TTC549 (cell line): ENCODE data around the gene PRLHR.
"Not testable (repeated sequence)": the region's sequence is repeated elsewhere in the genome, so short reads cannot be mapped to it uniquely, and the experiment has no call there.

Experiments used
- FAIRE-seq: peaks from 2 replicates; lab custom pipeline; 2012; peaks lifted over from hg19 to GRCh38; lab: Jason Lieb, UNC

PRLHR gene

DNA sequence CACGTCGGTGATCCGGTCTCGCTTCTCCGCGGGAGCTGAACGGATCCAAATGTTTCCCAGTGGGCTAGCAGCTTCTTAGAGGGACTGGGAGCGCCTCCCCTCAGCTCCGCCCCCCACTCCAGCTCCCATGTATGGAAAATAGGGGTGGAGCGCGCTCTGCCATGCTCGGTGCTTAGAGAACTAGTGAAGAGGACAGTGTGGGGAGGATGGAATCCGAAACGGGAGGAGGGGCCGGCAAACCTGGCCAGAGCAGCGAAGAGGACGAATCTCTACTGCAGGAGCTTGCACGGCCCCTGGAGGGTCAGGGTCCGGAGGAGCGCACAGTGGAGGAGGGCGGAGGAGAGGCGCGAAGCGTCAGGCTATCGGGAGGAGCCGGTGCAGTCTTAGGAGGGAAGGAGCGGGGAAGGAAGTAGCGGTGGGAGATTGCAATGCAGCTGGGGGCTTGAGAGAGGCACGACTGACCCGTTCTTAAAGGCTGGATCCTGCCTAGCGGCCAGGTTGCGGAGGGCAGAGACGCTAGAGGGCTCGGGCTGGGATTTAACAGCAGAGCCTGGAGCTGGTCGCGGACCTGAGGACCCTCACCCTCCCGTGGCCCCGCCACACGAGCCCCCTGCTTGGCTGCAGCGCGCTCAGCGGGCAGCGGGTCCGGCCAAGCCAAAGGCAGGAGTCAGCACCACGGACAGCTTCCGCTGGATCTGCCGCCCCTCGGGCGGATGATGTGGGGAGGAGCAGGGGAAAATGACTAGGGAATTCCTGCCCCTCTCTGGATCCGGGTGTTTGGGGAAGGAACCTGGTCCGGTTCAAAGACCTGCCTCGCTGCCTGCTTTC lies at the start of gene PRLHR:
PRLHR (minus strand) TSS at position 51 of the 828 bp plus-strand sequence. CDS start 404 bp downstream, outside the sequence.
- FAIRE-seq, result no peak

- FAIRE-seq, result no peak
Observed at GRCh38 chr10:118642228-118642627, 46.8 kb upstream of the PRLHR start.

GRCh38 chr10:118638680-118639079 lies 43.2 kb upstream of the PRLHR start:
- FAIRE-seq, result no peak

- no peak for FAIRE-seq
Observed at GRCh38 chr10:118635674-118636402, 40.4 kb upstream of the PRLHR start.

DNA sequence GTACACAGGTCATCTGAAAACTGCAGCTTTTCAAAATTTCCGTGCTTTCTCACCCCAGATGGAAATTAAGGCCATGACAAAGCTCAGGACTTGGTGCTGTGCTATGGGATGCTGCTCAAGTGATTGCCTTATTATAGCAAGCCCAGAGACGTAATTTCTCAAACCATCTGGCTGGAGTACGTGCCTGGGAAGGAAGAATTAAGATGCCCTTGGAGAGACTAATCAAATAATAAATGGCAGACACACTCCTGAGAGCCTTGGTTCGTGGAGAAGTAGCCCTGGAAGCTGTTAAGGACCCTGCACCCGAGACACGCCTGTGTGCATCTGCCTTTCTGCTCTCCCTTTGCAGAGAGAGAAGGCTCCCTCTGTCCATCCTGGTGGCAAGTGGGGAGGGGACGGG lies 38.3 kb upstream of the PRLHR start:
- no peak for FAIRE-seq

DNA sequence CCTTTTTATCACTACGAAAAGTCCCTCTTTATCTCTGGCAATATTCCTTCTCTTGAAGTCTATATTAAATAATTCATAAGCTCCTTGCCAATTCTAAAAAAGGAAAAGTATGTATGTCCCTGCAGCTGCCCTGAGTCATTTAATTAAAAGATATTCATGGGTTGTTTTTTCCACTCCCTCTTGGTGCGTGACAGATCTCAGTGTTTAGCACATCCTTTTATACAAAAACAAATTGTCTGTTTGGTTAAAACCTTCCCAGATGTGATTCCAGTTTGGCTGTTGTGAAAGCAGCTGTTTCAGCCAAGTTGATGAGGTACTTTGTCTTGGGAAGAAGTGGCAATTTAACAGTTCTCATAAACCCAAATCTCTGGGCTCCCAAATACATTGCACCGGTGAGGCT lies 33.8 kb upstream of the PRLHR start:
- FAIRE-seq, result no peak

- FAIRE-seq, result no peak
Observed at GRCh38 chr10:118628397-118628796, 32.9 kb upstream of the PRLHR start.

GRCh38 chr10:118626953-118627352 lies 31.5 kb upstream of the PRLHR start:
- FAIRE-seq, result no peak

DNA sequence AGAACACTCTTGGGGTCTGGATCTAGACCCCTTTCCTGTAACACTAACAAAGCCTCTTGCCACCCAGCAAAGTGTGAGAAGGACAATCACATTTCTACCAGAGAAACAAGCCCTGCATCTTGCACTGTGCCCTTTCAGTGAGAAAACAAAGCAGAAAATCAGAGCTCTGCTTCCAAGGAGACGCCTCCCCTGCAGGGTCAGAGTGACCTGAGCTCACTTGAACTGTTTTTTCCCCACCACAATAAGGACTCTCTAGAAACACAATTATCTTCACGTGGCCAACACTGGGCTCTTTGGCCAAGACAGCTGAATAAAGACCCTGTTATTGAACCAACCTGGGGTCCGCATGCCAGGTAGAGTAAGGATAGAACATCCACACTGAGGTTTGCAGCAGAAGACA lies 30.1 kb upstream of the PRLHR start:
- FAIRE-seq, result no peak

DNA sequence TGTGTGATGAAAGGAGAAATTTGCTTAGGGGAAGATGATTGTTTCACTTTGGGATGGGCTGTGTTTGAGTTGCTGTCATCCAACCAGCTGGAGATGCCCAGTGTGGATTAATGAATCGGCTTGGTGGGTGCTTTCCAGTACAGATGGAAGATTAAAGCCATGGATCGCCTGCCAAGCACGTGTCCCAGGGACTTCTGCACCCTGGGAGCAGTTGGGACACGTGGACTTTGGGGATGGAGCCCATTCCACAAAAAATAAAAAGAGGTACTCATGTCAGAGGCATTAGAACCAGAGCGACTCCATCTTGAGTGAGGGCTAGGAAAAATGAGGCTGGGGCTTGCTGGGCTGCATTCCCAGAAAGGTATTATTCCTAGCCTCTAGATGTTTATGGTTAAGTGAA lies 29.3 kb upstream of the PRLHR start:
- no peak for FAIRE-seq

- no peak for FAIRE-seq
Observed at GRCh38 chr10:118621304-118621942, 26.0 kb upstream of the PRLHR start.

GRCh38 chr10:118613863-118614262 lies 18.4 kb upstream of the PRLHR start:
- FAIRE-seq, result not testable (repeated sequence)

- no peak for FAIRE-seq
Observed at GRCh38 chr10:118610577-118610976, 15.1 kb upstream of the PRLHR start.

DNA sequence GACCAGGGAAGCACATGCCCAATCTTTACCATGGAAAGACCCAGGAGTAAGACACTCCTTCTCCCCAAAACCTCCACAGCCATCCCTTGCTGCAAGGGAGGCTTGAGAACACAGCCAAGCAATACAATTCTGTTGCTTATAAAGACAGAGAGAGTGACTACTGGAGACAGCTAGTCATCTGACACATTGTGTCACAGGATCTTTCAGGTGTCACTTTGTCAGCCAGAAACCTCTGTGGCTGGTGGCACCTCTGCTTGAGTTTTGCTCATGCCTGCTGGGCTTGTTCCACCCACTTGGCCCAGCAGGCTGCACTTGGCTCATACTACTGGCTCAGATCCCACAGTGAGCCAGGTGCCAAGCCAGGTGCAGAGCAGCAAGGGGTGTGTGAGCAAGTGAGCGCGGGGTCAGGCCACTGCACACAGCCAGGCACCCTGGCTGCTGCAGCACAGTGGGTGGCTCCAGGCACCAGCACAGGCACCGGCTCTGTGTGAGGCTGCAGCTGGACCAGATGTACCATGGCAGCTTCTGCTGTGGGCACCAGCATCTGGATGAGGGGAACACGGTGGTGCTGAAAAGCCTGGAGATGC lies 12.4 kb upstream of the PRLHR start:
- no peak for FAIRE-seq

- no peak for FAIRE-seq
Observed at GRCh38 chr10:118605694-118606093, 10.2 kb upstream of the PRLHR start.

GRCh38 chr10:118596426-118597124 lies 1.1 kb upstream of the PRLHR start:
- FAIRE-seq, result no peak

DNA sequence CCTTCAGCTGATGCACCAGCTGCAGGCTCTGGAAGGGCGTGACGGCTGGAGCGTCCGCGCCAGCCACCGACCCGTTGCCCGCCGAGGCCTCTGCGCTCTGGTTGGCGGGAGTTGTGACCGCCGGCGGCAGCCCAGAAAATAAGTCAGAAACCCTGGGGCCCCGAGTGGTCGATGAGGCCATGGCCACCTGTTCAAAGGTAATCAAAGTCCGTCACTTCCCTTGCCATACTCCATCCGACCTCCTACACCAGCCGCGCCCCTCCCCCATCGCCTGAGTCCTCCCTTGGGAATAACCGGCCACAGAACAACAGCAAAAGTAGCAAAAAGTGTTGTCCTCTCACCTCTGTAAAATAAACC lies 406 bp downstream of the PRLHR start:
- FAIRE-seq, result no peak

GRCh38 chr10:118594392-118595063 lies 920 bp downstream of the PRLHR start:
- FAIRE-seq, result no peak

- no peak for FAIRE-seq
Observed at GRCh38 chr10:118592675-118593330, 2.6 kb downstream of the PRLHR start.

DNA sequence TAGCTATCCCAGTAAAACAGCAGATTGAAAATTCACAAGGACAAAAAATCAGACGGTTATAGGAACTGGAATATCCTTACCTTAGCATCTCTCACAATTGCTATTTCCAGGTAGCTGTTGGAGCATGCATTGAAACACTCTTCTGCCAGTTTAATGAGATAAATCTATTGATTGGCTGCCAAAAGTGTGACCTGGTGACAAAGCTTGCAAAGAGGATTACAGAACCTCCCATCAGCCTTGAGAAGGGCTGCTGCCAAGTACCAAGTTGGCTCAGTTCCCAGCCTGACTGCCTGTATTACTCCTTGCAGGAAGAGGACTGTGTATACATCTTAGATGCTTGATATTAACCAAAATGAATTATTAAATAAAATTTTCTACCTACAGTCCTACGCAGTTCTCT lies 5.1 kb downstream of the PRLHR start:
- FAIRE-seq, result no peak
